Hematopoietic multipotent progenitor cell treated with erythropoietin and hydrocortisone succinate and interleukin-3 and kit ligand, for 15 days (in vitro differentiated cells): ENCODE measurements around the gene CFB.
A peak's percentile ranks its signal among the peaks of the same experiment; 100 is the strongest.
"Not testable (repeated sequence)": the region's sequence is repeated elsewhere in the genome, so short reads cannot be mapped to it uniquely, and the experiment has no call there.

Source experiments
- DNase-seq: peaks from one replicate; pipeline ENCODE4 v3.0.0-alpha.2; 2015; ENCODE audit warnings: low spot score

The CFB gene

DNA sequence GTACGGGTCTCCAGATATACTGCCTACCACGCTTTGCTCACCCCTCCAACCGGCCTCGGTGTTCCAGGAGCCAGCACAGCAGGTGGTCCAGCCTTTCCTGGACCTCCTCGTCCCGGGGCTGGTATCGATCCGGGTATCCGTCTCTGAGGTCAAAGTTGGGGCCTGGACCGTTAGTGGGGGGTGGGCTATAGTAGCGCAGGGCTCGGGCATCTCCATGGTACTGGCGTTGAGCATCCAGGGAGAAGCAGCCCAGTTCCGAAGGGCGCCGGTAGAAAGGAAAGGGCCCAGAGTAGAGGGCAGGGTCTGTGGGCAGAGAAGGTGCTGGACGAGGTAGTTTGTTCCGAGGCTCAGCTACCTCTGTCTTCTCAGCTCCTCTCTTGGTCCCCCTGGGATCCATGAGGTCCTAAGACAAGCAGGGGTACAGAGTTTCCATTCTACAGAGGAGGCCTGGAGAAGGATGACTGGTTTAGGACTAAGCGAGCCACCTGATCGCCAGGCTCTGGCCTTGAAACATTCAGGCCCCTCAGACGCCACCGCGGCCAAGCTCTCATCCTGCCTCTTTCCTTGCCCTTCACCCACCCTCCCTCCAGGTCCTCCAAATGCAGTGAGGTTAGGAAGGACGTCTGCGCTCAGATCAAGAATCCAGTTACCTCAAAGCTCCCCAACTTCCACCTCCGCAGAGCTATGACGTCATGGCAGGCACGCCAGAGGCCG lies 25.5 kb downstream of the CFB start:
- DNase-seq, result no peak

DNA sequence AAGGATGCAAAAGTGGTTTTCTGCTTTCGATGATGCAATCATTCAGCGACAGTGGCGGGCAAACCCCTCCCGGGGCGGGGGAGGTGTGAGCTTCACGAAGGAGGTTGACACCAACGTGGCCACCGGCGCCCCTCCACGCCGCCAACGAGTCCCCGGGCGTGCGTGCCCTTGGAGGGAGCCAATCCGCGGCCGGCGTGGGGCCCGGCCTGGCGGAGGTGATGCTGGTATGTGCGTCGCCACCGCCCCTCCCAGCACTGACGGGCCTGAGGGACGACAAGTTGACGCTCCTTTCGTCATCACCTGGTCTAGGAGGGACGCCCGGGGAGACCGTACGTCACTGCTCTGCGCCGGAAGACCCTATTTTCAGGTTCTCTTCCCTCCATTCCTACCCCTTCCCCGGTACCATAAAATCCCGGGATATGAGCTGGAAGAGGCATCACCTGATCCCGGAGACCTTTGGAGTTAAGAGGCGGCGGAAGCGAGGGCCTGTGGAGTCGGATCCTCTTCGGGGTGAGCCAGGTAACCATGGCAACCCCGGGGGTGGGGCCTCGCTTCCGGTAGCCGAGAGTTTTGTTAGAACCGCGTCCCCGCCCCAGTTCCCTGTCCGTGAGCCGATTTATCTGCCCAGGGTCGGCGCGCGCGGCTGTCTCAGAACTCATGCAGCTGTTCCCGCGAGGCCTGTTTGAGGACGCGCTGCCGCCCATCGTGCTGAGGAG lies 26.3 kb downstream of the CFB start, which contains the start of gene DXO:
Gene DXO, minus strand, starts transcription at position 146 of the 716 bp plus-strand sequence. CDS start 463 bp downstream, outside the sequence.
- DNase-seq, result peak; percentile 98

DNA sequence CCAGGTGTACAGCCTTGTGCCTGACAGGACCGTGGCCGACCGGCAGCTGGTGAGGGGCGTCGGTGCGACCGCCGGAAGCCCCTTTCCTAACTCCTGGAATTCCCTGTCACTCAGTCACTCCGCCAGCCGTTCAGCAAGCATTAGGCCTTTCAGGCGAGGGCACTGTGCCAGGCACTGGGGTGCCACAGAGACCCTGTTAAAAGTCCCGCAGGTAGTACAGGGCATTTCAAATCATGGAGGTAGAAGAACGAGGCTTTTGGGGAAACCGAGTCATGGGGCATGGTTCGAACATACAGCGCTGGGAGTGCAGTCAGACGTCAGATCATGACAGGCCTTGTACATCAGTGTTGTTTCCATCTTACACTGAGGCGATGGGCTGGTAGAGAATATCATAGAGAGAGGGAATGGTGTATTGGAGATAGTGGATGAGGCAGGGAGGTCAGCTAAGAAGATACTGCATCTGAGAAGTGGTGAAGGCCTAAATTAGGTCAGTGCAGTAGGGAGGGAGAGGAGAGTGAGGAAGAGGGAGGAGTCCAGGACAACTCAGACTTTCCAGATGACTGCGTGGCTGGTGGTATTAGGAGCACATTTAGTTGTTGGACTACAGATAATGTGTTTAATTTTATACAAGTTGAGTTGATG lies 26.9 kb downstream of the CFB start:
- DNase-seq, result peak; percentile 17

DNA sequence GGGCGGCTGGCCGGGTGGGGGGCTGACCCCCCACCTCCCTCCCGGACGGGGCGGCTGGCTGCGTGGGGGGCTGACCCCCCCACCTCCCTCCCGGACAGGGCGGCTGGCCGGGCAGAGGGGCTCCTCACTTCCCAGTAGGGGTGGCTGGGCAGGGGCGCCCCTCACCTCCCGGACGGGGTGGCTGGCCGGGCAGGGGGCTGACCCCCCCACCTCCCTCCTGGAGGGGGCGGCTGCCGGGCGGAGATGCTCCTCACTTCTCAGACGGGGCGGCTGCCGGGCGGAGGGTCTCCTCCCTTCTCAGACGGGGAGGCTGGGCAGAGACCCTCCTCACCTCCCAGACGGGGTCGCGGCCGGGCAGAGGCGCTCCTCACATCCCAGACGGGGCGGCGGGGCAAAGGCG lies 30.2 kb downstream of the CFB start:
- not testable (repeated sequence) for DNase-seq

DNA sequence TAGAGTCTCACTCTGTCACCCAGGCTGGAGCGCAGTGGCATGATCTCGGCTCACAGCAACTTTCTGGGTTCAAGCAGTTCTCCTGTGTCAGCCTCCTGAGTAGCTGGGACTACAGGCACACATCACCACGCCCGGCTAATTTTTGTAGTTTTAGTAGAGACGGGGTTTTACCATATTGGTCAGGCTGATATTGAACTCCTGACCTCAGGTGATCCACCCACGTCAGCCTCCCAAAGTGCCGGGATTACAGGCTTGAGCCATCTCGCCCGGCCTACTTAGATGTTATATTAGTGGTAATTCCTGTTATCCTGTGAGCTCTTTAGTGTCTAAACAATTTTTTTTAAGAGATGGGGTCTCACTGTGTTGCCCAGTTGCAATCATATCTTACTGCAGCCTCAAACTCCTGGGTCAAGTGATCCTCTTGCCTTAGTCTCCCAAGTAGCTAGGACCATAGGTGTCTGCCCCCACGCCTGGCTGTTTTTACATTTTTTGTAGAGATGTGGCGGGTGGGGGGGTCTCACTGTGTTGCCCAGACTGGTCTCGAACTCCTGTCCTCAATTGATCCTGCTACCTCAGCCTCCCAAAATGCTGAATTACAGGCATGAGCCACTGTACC lies 32.0 kb downstream of the CFB start:
- no peak for DNase-seq

DNA sequence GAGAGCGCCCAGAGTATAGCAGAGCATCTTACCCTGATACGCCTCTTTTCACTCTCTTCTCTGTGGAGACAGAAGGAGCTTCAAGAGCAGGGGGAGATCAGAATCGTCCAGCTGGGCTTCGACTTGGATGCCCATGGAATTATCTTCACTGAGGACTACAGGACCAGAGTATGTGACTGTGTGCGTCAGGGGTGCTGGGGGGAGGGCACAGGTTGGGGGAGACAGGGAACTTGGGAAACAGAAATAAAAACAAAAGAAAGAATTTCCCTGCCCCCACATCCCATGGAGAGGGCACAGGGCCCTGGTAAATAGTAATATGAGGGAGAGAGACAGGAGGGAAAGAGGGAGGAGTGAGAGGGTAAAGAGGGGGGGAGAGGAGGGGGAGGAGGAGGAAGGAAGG lies 32.9 kb downstream of the CFB start:
- DNase-seq, result no peak

DNA sequence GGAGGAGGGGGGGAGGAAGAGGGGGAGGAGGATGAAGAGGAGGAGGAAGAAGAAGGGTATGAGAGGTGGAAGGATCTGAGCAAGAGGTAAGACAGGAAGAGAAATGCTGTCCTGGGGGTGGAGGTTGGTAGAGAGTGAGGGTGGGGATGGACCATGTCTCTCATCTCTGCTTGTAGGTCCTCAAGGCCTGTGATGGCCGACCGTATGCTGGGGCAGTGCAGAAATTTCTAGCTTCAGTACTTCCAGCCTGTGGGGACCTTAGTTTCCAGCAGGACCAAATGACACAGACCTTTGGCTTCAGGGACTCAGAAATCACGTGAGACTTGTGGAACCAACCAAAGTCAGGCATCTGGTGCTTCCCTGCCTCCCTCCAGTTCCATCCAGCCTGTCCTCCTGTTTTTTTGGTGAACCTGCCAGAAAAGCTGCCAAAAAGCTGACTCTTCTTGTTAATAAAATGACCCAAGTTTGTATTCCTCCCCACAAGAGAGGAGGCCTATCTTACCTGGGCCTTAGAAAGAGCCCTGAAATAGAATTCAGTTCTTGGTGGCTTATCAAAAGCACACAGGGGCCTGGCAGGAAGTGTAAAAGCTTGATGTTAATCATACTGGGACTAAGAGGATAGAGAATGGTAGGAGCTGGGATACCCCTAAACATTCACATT lies 33.5 kb downstream of the CFB start:
- no peak for DNase-seq

DNA sequence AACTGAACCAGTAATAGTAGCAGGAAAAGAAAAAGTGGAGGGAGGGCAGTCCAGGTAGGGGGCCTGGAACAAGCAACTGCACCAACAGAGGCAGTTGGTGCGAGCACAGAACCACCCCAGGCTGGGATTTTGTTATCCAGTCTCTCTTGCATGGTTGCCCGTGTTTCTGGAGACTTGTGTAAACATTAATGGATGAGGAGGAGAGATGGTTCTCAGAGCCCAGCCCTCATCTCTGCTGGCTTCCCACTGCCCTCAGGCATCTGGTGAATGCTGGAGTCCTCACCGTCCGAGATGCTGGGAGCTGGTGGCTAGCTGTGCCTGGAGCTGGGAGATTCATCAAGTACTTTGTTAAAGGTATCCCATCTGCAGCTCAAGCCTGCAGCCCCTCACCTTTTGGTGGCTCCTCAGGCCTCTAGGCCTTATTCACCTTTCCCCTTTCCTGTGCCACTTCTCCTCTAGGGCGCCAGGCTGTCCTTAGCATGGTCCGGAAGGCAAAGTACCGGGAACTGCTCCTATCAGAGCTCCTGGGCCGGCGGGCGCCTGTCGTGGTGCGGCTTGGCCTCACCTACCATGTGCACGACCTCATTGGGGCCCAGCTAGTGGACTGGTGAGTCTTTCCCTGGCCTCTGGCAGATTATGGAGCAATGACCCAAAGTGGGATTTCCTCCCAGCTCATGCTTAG lies 34.4 kb downstream of the CFB start:
- not testable (repeated sequence) for DNase-seq

DNA sequence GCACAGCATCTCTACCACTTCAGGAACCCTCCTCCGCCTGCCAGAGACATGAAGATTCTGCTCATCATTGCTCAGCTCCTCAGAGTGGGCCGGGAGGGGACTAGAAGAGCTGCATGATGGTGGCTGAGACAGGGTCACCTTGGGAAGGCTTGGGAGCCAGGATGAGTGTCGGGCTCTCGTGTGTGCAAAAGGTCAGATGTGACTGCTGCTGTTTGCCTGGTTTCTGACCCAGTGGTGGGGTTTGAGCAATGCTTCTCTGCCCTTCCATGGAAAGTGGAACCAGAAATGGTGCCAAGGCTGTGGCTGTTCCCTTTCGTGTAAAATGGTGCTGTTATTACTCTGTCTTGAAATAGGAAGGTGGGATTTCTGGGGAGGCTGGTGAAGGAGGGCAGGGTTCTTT lies 35.1 kb downstream of the CFB start:
- not testable (repeated sequence) for DNase-seq

DNA sequence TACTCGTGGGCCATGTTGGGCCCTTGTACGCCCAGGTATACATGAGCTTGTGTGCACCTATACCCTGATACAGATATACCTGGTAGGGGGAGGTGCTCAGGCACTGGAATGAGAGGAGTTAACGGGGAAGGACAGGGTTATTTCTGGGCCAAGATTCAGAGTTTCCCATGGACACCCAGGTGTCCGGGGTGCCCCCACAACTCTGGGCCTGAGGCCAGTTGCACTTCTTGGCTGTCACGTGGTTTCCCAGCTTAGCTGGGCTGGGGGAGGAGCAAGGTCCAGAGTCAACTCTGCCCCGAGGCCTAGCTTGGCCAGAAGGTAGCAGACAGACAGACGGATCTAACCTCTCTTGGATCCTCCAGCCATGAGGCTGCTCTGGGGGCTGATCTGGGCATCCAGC lies 35.8 kb downstream of the CFB start, which contains the start of gene C4A:
Gene C4A, plus strand, starts transcription at position 314 of the 400 bp plus-strand sequence. Its CDS starts 51 bp downstream, at position 365.
- DNase-seq, result not testable (repeated sequence)

DNA sequence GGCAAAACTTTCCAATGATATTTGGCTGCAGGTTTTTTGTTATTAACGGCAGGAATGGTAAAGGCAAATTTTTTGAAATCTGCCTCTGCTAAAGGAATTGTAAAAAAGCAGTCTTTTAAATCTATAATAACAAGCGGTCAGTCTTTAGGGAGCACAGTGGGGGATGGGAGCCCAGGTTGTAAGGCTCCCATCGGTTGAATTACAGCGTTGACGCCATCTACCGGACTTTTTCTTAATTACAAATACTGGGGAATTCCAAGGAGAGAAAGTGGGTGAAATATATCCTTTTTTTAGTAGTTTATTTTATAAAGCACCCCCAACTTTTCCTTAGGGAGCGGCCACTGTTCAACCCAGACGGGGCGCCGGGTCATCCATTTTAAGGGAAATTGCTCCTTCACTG lies 43.5 kb downstream of the CFB start:
- DNase-seq, result not testable (repeated sequence)

DNA sequence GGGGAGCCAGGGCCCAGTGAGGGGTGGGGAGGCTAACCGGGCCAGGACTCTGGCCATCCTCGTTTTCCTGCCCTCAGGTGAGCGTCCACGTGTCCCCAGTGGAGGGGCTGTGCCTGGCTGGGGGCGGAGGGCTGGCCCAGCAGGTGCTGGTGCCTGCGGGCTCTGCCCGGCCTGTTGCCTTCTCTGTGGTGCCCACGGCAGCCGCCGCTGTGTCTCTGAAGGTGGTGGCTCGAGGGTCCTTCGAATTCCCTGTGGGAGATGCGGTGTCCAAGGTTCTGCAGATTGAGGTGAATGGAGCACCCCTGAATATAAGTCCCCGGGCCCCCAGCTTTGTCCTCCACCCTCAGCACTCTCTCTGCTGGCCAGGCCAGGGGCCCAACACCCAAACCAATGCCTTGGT lies 48.5 kb downstream of the CFB start:
- DNase-seq, result not testable (repeated sequence)

DNA sequence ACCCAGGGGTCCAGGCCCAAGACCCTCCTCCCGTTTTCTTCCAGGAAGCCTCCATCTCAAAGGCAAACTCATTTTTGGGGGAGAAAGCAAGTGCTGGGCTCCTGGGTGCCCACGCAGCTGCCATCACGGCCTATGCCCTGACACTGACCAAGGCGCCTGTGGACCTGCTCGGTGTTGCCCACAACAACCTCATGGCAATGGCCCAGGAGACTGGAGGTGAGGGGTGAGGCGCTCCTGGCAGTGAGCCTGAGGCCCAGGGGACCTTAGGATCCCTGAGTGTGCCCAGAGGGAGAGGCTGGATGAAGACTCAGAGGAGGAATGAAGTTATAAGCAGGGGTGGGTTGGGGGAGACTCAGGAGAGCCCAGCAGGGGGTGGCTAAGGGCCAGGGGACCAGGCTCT lies 50.5 kb downstream of the CFB start:
- DNase-seq, result not testable (repeated sequence)
